Fibroblast of skin of left quadriceps (primary cell): ENCODE results near the gene DRD4.

Experiments
- DNase-seq, 2 experiments: peaks; one replicate each; pipeline ENCODE4 v3.0.0-alpha.2; 2013; ENCODE audit warnings: low read depth in 2 of 2

The DRD4 gene

GRCh38 chr11:621838-622237, 15.2 kb upstream of the DRD4 start:
- DNase-seq: no peak

DNA sequence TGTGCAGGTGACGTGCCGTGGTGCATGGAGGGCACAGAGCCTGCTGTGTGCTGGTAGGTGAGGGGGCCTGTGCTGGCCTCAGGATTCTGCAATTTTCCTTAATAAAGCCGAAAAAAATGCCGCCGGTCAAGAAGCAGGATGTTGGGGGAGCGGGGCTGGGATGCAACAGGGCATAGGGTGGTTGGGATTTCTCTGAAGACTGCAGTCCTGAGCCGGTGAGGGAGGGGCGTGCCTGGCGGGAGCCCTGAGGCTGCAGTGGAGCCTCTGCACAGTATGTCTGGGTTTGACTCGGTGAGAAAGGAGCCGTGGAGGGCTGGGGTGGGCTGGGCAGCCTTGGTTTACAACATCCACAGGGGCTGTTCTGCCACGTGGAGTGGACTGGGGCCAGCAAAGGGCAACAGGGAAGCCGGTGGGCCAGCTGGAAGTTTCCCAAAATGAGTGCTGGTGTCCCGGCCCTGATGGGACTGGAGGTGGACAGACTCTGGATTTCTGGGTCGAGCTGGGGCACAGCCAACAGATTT, 13.7 kb upstream of the DRD4 start:
- DNase-seq: no peak

GRCh38 chr11:623999-624704, 12.9 kb upstream of the DRD4 start:
- DNase-seq: no peak

DNA sequence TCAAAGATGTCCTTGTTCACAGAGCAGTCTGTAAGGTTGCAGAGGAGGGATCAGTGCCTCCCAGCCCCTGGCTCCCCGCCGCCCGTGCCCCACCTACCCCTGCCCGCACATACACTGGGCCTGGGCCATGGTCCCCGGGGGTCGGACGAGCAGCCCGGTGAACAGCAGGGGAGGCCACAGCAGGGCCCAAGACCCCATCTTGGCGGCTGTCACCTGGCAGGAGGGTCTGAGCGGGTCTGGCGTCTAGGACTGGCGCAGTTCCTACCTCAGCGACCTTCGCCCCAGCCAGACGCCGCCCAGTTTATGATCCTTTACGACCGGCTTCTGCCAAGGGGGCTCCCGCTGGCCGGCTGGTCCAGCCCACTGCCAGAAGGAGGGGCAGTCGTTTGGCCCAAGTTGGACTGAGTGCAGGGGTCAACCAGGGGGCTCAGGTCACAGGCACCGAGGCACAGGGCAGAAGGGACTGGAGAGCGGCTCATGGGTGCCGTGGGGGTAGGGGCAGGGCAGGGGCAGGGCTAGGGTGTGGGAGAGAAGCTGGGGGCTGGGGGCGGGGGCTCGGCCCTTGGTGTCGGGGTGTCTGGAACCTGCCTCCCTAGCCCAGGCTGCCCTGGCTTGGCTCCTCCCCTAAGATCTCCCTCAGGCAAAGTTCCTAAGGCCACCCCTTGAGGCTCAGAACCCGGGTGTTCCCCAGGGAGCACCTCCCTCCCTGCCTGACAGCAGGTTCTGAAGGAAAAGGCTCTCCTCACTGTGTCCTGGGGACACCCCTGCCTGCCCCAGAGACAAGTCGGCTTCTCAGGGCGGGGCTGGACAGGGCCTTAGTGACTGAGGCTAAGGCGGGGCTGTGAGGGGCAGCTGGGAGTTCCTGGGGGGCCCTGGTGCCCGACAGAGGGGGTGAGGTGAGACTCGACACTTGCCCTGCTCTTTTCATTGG, 12.1 kb upstream of the DRD4 start, which contains the start of gene CDHR5:
CDHR5 (minus strand) TSS at position 251 of the 931 bp plus-strand sequence; CDS start at position 198, 53 bp downstream.
- DNase-seq: no peak

DNA sequence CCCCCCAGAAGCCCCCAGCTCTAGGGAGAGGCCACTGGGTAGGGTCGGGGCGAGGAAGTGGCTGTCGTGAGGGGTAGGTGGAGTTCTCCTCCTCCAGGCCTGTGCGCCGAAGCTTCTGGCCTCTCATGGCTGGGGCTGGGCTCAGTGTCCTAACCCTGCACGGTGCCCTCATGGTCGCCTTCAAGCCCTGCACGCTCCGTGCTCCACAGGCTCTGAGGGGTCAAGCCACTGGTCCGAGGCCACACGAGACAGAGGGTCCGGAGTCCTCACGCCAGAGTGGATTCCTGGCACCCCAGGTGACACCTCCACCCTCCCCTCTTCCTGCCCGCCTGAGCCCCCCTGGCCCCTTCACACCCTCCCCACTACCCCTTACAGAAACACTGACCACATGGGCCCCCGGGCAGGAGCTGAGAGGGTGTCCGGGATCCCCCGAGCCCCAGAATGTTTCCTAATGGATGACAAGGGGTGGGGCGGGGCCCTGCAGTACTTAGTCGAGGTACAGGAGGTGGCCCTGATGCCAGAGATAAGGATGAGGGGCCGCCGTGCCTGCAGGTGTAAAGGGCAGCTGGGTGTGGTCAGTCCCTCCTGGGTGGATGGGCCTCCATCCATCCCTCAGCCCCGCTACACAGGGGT, 11.3 kb upstream of the DRD4 start:
- DNase-seq: no peak

DNA sequence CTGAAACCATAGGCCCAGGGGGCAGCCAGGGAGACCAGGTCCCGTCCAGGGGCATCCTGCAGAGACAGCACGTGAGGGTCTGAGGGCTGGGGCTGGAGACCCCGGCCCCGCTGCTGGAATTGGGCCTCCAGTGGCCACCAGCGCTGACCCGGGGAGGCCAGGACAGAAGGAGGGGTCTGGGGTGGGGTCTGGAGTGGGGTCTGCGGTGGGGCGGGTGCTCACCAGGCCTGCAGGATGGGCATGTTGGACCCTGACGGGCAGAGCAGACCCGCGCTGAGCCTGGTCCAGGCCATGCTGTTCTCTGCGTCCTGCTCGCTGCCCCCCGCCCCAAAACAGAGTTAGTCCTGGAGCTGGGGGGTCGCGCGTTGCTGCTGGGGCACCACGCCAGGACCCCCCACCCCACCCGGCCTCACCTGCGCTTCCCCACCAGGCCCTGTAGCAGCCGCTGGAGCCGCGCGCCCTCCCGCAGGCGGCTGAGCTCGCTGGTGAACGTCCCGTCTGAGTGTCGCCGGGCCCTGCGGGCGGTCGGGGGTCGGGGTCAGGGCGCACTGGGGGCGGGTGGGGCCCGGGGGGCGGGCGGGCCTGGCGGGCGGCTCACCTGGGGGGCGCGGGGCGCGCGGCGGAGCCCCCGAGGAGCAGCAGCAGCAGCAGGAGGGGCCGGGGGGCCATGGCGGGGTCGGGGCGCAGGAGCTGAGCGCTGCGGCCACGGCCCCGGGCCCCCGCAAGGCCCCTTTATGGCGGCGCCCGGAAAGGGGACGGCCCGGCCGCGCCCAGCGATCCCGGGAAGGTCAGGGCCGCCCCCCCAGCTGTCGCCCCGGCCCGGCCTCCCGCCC, 10.4 kb upstream of the DRD4 start, which contains the start of gene SCT:
SCT (minus strand) TSS at position 707 of the 833 bp plus-strand sequence; CDS start at position 669, 38 bp downstream.
- DNase-seq: no peak

DNA sequence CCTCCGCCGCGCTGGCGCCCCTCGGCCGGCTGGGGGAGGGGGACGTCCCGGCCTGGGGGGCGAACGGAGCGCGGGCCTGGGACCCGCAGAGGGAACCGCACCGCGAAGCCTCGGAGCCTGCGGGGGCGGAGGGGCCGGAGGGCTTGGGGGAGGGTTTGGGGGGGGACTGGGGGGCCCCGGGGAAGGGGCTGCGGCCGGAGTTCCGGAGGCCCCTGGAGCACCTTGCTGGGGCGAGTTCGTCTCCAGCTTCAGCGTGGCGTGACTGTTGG, 9.8 kb upstream of the DRD4 start:
- DNase-seq: no peak

DNA sequence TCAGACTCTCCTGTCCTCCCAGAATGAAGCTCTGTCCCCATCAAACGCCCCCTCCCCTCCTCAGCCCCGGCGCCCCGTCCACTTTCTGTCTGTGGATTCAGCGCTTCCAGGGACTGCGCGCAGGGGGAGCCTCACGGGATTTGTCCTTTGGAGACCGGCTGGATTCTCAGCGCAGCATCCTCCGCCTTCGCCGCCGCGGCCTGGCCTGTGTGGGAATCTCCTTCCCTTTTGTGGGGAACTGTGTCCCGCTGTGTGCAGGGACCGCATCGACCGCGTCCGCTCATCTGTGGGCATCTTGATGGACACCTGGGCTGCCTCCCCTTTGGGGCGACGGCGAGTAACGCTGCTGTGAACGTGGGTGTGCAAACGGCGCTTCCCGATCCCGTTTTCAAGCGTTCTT, 9.0 kb upstream of the DRD4 start:
- DNase-seq: no peak

DNA sequence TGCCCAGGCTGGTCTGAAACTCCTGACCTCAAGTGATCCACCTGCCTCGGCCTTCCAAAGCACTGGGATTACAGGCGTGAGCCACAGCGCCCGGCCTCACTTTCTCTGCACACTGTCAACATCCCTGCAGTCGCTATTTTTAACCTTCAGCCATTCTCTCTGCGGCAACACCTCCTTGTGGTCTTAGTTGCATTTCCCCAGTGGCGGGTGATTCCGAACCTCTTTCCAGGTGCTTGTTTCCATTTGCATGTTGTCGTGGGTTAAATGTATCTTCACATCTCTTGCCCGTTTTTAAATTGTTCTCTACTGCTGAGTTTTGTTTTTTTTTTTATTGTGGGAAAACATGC, 7.9 kb upstream of the DRD4 start:
- no peak for DNase-seq

DNA sequence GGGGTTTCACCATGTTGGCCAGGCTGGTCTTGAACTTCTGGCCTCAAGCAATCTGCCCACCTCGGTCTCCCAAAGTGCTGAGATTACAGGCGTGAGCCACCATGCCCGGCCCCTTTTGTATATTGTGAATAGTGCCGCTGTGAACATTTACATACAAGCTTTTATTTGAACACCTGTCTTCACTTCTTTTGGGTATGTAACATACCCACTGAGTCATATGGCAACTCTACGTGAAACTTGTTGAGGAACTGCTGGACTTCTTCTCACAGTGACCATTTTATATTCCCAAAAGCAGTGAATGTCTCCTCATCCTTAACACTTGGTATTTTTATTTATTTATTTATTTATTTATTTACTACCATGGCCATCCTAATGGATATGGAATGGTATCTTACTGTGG, 6.2 kb upstream of the DRD4 start:
- DNase-seq: no peak

- no peak for DNase-seq
These were observed 1.0 kb upstream of the DRD4 start for GRCh38 chr11:635945-636510.

GRCh38 chr11:637333-637592, 194 bp downstream of the DRD4 start:
- no peak for DNase-seq

- DNase-seq: no peak
These were observed 788 bp downstream of the DRD4 start for GRCh38 chr11:637593-638521.

- no peak for DNase-seq
These were observed 1.7 kb downstream of the DRD4 start for GRCh38 chr11:638631-639331.

DNA sequence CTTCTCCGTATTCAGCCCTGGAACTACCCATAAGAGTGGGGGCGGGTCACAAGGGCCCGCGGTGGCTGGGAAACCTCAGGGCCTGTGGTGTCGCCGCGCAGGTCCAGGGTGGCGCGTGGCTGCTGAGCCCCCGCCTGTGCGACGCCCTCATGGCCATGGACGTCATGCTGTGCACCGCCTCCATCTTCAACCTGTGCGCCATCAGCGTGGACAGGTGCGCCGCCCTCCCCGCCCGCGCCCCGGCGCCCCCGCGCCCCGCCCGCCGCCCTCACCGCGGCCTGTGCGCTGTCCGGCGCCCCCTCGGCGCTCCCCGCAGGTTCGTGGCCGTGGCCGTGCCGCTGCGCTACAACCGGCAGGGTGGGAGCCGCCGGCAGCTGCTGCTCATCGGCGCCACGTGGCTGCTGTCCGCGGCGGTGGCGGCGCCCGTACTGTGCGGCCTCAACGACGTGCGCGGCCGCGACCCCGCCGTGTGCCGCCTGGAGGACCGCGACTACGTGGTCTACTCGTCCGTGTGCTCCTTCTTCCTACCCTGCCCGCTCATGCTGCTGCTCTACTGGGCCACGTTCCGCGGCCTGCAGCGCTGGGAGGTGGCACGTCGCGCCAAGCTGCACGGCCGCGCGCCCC, 2.4 kb downstream of the DRD4 start:
- no peak for DNase-seq

GRCh38 chr11:640021-640706, 3.1 kb downstream of the DRD4 start:
- no peak for DNase-seq

GRCh38 chr11:641806-642370, 4.8 kb downstream of the DRD4 start:
- no peak for DNase-seq

- no peak for DNase-seq
These were observed 6.3 kb downstream of the DRD4 start for GRCh38 chr11:643366-643765.
